ENCODE measurements around the gene GIGYF1.
"Not testable (repeated sequence)": the region's sequence is repeated elsewhere in the genome, so short reads cannot be mapped to it uniquely, and the experiment has no call there.

Gene GIGYF1

DNA sequence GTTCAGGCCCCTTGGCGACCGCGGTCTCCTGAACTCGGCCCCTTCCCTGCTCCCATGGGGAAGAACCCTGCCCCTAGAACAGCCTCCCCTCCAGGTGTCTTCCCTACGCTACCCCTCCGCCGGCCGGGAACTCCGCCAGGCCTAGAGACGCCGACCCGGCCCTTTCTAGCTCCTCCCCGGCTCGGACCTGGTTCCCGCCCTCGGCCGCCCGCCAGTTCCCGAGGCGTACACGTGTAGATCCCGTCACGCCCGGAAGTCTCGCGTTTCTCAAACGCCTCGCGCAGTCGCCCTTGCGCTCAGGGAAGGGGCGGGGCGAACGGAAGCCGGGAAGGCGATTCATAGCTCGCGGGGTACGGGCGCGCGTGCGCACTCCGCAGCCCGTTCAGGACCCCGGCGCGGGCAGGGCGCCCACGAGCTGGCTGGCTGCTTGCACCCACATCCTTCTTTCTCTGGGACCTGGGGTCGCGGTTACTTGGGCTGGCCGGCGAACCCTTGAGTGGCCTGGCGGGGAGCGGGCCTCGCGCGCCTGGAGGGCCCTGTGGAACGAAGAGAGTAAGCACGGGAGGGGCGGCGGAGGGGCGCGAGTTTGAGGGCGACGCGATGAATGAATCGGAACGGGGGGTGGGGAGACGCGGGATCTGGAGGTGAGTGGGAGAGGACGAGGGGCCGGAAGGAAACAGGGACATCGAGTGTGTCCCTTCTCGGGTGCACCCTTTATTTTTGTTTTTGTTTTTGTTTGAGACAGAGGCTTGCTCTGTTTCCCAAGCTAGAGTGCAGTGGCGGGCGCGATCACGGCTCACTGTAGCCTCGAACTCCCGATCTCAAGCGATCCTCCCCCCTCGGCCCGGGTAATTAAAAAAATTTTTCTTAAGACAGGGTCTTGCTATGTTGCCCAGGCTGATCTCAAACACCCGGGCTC is 12.0 kb upstream of the GIGYF1 start, which contains the start of gene POP7:
Gene POP7 (plus strand): TSS at position 369 of the 919 bp plus-strand sequence. CDS start 710 bp downstream, outside the sequence.
- Histone ChIP-seq H3K9me3 (ENCODE audit: low read length) (no peaks in the 10 kb centered on the region), H3K9ac (ENCODE audit: low read length) (peak within 1 kb of the TSS; percentile 83), H3K4me1 (ENCODE audit: insufficient read depth, low read length) (peaks cover 16% of the 10 kb centered on the region), H3K27me3 (ENCODE audit: control insufficient read depth in 1 of 2, insufficient read depth in 2 of 2, low read length in 2 of 2) (no peaks in the 10 kb centered on the region), H3K4me3 (ENCODE audit: low read depth in 1 of 2, low read length in 2 of 2) (peak within 1 kb of the TSS; percentile 69 to 98), H3K27ac (ENCODE audit: low read depth, low read length) (peak within 1 kb of the TSS; percentile 99), H3K36me3 (ENCODE audit: insufficient read depth, low read length) (no peaks in the 10 kb centered on the region)

DNA sequence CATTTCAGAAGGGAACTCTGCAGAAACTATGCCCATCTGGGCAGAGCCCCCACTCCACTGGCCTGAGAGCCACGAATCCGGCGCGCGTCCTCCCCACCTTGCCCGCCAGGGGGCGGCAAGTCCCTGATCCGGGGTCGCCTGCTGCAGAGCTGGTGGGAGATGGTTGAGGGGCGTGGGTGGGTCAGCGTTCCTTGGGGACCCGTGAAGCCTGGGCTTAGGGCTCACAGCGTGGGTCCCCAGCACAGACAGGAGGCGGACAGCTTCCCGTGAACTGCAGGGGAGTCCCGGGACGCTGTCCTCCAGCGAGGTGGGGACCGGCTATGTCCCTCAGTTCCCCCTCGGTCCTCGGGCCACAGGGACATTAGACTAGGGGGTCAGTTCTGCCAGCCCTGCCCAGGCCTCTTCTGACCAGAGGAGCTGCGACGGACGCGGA is 11.3 kb upstream of the GIGYF1 start:
- Histone ChIP-seq H3K36me3 (ENCODE audit: insufficient read depth, low read length) (no peaks in the 10 kb centered on the region), H3K9me3 (ENCODE audit: low read length) (no peaks in the 10 kb centered on the region), H3K27ac (ENCODE audit: low read depth, low read length) (peak overlapping the region; percentile 99), H3K4me1 (ENCODE audit: insufficient read depth, low read length) (peaks cover 16% of the 10 kb centered on the region), H3K9ac (ENCODE audit: low read length) (peak overlapping the region; percentile 82), H3K27me3 (ENCODE audit: control insufficient read depth in 1 of 2, insufficient read depth in 2 of 2, low read length in 2 of 2) (no peaks in the 10 kb centered on the region), H3K4me3 (ENCODE audit: low read depth in 1 of 2, low read length in 2 of 2) (peak overlapping the region; percentile 69 to 98)

DNA sequence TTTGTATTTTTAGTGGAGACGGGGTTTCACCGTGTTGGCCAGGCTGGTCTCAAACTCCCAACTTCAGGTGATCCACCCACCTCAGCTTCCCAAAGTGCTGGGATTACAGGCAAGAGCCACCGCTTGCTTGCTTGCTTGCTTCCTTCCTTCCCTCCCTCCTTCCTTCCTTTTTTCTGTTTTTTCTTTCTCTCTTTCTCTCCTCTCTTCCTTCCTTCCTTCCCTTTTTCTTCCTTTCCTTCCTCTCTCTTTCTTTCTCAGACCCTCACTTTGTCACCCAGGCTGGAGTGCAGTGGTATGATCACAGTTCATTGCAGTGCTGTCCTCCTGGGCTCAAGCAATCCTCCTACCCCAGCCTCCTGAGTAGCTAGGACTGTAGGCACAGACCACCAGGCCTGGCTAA is 7.0 kb upstream of the GIGYF1 start:
- H3K4me1 ChIP-seq (ENCODE audit: insufficient read depth, low read length); H3K9me3 ChIP-seq (ENCODE audit: low read length); H3K9ac ChIP-seq (ENCODE audit: low read length); H3K36me3 ChIP-seq (ENCODE audit: insufficient read depth, low read length); H3K4me3 ChIP-seq (ENCODE audit: low read depth in 1 of 2, low read length in 2 of 2); H3K27ac ChIP-seq (ENCODE audit: low read depth, low read length); H3K27me3 ChIP-seq (ENCODE audit: control insufficient read depth in 1 of 2, insufficient read depth in 2 of 2, low read length in 2 of 2): not testable (repeated sequence)

DNA sequence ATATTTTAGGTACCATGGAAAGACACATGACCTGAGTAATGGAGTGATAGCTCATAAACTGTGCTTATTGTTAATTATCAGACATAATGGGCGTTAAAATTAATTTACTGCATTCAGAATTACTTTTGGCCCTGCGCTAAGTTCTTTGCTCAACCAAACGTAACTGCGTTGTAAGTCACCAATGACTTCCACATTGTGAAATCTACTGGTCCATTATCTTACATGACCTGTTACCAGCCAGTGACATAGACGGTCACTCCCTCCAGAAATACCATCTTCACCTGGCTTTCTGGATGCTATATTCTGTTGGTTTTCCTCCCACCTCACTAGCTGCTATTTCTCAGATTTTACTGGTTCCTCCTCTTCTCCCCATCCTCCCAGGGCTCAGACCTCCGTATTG is 5.0 kb upstream of the GIGYF1 start:
- Histone ChIP-seq H3K27me3 (ENCODE audit: control insufficient read depth in 1 of 2, insufficient read depth in 2 of 2, low read length in 2 of 2) (no peaks in the 10 kb centered on the region), H3K4me1 (ENCODE audit: insufficient read depth, low read length) (no peaks in the 10 kb centered on the region)

DNA sequence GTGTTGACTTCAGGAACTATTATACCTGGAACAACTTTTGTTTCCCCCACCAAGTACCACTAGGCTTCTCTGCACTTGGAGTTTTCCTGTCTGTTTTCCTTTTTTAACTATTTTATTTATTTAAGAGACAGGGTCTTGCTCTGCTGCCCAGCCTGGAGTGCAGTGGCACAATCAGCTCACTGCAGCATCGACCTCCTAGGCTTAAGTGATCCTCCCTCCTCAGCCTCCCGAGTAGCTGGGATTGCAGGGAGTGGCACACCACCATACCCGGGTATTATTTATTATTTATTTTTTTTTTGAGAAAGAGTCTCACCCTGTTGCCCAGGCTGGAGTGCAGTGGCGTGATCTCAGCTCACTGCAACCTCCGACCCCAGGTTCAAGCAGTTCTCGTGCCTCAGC is 2.1 kb upstream of the GIGYF1 start:
- Histone ChIP-seq H3K27me3 (ENCODE audit: control insufficient read depth in 1 of 2, insufficient read depth in 2 of 2, low read length in 2 of 2) (no peaks in the 10 kb centered on the region), H3K36me3 (ENCODE audit: insufficient read depth, low read length) (no peaks in the 10 kb centered on the region), H3K9ac (ENCODE audit: low read length) (no peak overlapping the region), H3K4me3 (ENCODE audit: low read depth in 1 of 2, low read length in 2 of 2) (no peak overlapping the region), H3K4me1 (ENCODE audit: insufficient read depth, low read length) (peaks cover 20% of the 10 kb centered on the region), H3K9me3 (ENCODE audit: low read length) (no peaks in the 10 kb centered on the region), H3K27ac (ENCODE audit: low read depth, low read length) (no peak overlapping the region)

More for the DNA sequence above, 5.0 kb upstream of the GIGYF1 start:
- no peak overlapping the region for H3K27ac ChIP-seq (ENCODE audit: low read depth, low read length)
- no peaks in the 10 kb centered on the region for H3K9me3 ChIP-seq (ENCODE audit: low read length)
- no peaks in the 10 kb centered on the region for H3K36me3 ChIP-seq (ENCODE audit: insufficient read depth, low read length)
- H3K9ac ChIP-seq (ENCODE audit: low read length): no peak overlapping the region
- H3K4me3 ChIP-seq (ENCODE audit: low read depth in 1 of 2, low read length in 2 of 2): no peak overlapping the region

DNA sequence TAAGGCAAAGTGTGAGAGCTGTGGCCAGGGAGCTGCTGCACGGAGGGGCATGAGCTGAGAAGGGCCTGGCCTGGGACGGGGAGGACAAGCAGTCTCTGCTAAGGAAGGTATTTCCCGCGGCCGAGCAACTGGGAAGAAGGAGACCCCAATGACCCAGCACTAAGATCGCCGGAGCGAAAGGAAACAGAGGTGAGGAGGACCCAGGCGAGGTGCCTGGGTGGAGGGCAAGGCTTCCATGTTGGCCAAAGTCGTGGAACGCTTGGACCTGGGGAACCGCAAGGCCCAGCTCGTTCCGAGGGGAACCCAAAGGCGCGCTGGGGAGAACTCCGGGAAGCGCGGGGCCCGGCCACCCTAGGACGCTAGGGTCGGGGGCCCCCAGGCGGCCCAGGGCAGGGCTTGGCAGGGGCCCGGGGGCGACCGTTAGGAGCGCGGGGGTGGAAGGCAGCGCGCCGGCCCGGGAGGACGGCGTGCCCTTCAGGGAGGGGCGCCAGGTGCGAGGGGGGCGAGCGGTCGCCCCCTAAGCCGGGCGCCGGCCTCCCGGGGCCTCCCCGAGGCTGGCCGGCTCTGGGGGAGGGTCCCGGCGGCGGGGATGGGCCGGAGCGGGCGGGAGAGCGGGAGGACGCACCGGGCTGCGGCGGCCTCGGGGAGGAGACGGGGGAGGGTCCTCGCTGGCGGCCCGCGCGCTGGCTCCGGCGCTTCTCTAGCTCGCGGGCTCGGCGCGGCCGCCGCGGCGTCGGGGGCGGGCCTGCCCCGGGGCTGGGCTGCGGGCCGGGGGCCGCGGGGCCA is 545 bp downstream of the GIGYF1 start:
- peaks cover 35% of the 10 kb centered on the region for H3K4me1 ChIP-seq (ENCODE audit: insufficient read depth, low read length)
- no peaks in the 10 kb centered on the region for H3K27me3 ChIP-seq (ENCODE audit: control insufficient read depth in 1 of 2, insufficient read depth in 2 of 2, low read length in 2 of 2)

DNA sequence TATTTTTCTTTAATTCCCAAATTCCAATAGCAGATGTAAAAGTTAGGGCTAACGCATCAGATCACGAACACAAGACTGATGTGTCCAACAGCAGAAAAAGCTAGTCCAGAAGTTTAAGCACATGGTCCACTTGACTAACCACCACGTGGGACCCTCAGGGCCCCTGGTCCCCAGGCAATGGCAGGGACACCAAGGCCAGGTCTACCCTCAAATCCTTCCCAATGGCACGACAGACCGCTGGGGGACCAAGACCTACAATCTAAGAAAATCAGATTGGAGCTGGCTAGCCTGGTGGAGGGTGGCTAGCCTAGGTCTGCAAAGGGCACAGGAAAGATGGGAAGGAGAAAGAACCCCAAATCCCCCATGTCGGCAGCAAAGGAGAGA is 1.5 kb downstream of the GIGYF1 start:
- H3K27me3 ChIP-seq (ENCODE audit: control insufficient read depth in 1 of 2, insufficient read depth in 2 of 2, low read length in 2 of 2): no peaks in the 10 kb centered on the region
- no peaks in the 10 kb centered on the region for H3K9me3 ChIP-seq (ENCODE audit: low read length)
- peaks cover 35% of the 10 kb centered on the region for H3K4me1 ChIP-seq (ENCODE audit: insufficient read depth, low read length)
- H3K4me3 ChIP-seq (ENCODE audit: low read depth in 1 of 2, low read length in 2 of 2): peak overlapping the region; percentile 62 to 80
- peak overlapping the region; percentile 17 for H3K27ac ChIP-seq (ENCODE audit: low read depth, low read length)
- H3K36me3 ChIP-seq (ENCODE audit: insufficient read depth, low read length): peaks cover 9% of the 10 kb centered on the region
- peak overlapping the region; percentile 80 for H3K9ac ChIP-seq (ENCODE audit: low read length)

More for the DNA sequence above, 545 bp downstream of the GIGYF1 start:
- peak overlapping the region; percentile 80 for H3K9ac ChIP-seq (ENCODE audit: low read length)
- H3K27ac ChIP-seq (ENCODE audit: low read depth, low read length): peak overlapping the region; percentile 76
- H3K9me3 ChIP-seq (ENCODE audit: low read length): no peaks in the 10 kb centered on the region
- no peaks in the 10 kb centered on the region for H3K36me3 ChIP-seq (ENCODE audit: insufficient read depth, low read length)
- H3K4me3 ChIP-seq (ENCODE audit: low read depth in 1 of 2, low read length in 2 of 2): peak overlapping the region; percentile 62 to 80

DNA sequence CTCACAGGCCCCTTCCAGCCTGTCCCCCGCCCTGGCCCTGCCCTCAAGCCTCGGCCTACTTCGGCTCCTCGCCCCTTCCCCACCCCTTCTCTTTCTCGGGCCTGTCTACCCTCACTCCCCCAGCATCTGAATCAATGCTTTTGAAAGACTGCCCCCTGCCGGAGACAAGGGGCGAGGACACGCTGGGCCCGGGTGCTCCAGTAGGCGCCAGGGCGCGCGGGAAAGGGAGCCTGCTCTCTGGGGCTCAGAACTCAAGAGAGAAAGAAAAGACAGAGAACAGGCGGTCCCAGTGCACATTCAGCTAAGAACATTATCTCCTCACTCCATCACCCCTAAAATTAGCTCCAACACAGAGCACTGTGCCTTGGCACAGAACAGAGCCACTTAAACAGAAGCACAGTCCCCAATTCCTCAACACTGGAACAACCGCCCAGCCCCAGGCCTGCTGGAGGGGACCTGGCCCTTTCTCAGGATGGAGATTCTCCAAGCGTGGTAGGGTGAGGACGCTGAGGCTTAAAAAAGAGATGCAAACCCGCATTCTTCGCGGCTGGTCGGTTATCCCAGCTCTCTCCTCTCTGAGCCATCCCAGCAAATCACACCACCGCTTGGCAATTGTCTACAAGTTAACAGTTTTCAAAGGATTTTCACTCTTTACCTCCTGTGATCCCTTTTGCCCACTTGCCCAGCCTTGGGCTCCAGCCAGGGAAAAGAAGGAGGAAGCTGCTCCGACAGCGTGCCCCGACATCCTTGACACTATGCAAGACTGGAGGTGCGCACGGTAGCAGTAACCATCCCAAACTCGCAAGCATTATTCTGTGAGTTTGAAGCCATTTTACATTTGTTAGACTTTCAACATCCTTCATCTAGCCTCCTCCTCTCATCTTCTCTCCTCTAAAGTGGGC is 2.1 kb downstream of the GIGYF1 start:
- H3K27me3 ChIP-seq (ENCODE audit: control insufficient read depth in 1 of 2, insufficient read depth in 2 of 2, low read length in 2 of 2): no peaks in the 10 kb centered on the region
- H3K36me3 ChIP-seq (ENCODE audit: insufficient read depth, low read length): peaks cover 15% of the 10 kb centered on the region
- H3K4me1 ChIP-seq (ENCODE audit: insufficient read depth, low read length): peaks cover 35% of the 10 kb centered on the region
- peak overlapping the region in 1 of 2 donors; percentile 80 for H3K4me3 ChIP-seq (ENCODE audit: low read depth in 1 of 2, low read length in 2 of 2)
- peak overlapping the region; percentile 23 for H3K27ac ChIP-seq (ENCODE audit: low read depth, low read length)
- H3K9ac ChIP-seq (ENCODE audit: low read length): no peak overlapping the region
- no peaks in the 10 kb centered on the region for H3K9me3 ChIP-seq (ENCODE audit: low read length)

DNA sequence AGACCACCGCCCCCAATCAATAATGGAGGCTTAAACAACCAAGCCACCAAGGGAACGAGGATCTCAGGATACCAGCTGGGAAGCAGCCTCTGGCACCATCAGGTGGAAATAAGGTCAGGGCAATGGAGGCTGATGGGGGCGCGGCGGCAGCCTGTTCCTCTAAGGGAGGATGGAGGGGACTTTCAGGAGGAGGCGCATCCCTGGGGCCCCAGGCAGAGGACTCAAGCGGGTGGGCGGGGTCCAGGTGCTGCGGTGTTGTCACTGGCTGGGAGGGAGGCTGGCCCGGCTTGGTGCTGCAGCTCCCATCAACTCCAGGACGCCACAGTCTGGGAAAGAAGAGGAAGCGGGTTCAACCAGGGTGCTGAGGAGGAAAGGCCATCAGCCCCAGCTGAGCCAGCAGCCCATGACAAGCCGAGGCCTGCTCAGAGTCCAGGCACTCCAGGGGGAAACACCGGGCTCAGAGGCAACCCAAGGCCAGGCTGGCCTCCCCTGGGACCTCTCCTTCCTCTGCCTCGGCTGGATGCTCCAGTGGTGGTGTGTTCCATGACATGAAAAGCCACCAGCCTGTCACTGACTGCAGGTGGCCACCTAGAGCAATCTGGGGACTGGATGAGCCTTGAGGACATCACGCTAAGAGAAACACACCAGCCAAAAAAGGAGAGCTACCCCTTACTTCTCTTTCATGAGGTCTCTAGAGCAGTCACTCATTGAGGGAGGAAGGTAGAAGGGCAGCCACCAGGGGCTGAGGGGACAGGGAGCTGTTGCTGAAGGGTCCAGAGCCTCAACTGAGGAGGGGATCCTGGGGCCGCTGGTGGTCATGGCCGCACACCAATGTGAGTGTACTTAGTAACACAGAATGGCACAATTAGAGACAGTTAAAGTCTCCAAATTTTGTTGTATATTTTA is 4.6 kb downstream of the GIGYF1 start:
- Histone ChIP-seq H3K27me3 (ENCODE audit: control insufficient read depth in 1 of 2, insufficient read depth in 2 of 2, low read length in 2 of 2) (no peaks in the 10 kb centered on the region), H3K9ac (ENCODE audit: low read length) (no peak overlapping the region), H3K9me3 (ENCODE audit: low read length) (no peaks in the 10 kb centered on the region), H3K4me3 (ENCODE audit: low read depth in 1 of 2, low read length in 2 of 2) (no peak overlapping the region), H3K36me3 (ENCODE audit: insufficient read depth, low read length) (peaks cover 39% of the 10 kb centered on the region), H3K27ac (ENCODE audit: low read depth, low read length) (no peak overlapping the region), H3K4me1 (ENCODE audit: insufficient read depth, low read length) (peaks cover 35% of the 10 kb centered on the region)

DNA sequence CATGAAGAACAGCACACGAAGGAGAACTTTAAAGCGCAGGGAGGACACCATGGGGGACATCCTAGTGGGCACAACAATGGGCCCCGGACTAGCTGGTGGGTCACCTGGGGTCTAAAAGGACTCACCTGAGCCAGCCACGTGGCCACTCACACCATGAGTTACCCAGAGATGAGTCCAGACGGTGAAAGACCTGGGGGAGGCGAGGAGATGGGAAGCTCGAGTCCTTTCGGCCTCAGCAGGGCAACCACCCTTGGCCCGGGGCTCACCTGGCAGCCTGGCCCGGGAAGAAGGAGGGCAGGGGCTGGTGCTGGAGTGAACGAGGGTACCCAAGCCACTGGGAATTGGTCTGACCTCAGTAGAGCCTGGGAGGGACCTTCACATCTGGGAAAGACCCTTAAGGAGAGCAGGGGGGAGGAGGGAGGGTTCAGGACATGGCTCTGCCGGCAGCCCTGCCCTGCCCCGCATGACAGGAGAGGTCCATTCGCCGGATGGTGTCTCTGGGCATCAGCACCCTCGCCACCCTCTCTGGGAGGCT is 5.7 kb downstream of the GIGYF1 start:
- Histone ChIP-seq H3K4me1 (ENCODE audit: insufficient read depth, low read length) (peaks cover 35% of the 10 kb centered on the region), H3K9me3 (ENCODE audit: low read length) (no peaks in the 10 kb centered on the region), H3K27ac (ENCODE audit: low read depth, low read length) (no peak overlapping the region), H3K36me3 (ENCODE audit: insufficient read depth, low read length) (peaks cover 45% of the 10 kb centered on the region), H3K4me3 (ENCODE audit: low read depth in 1 of 2, low read length in 2 of 2) (no peak overlapping the region), H3K27me3 (ENCODE audit: control insufficient read depth in 1 of 2, insufficient read depth in 2 of 2, low read length in 2 of 2) (no peaks in the 10 kb centered on the region), H3K9ac (ENCODE audit: low read length) (no peak overlapping the region)

Measured in muscle layer of colon (tissue), 2 donors.